Endodermal cell (in vitro differentiated cells): Measurements from ENCODE around the gene CDK5RAP3. TPM values are rescaled to one million over a fixed set of nuclear protein-coding genes. Genes with fewer than 3 reads are reported as not detected.

Source experiments
- DNase-seq: peaks from one replicate; pipeline ENCODE4 v3.0.0-alpha.2; 2017
- H3K27ac ChIP-seq: 2 replicates; pipeline ENCODE4 v1.5.1; 2013; ENCODE audit warnings: mild to moderate bottlenecking, low read depth, low read length, moderate library complexity
- H3K27me3 ChIP-seq: 2 replicates; pipeline ENCODE4 v1.6.1; 2013; ENCODE audit warnings: mild to moderate bottlenecking, low read length, moderate library complexity; ENCODE audit not compliant: insufficient read depth, control insufficient read depth, poor library complexity, severe bottlenecking
- H3K36me3 ChIP-seq: 2 replicates; pipeline ENCODE4 v1.7.0; 2013; ENCODE audit warnings: mild to moderate bottlenecking, low read length, moderate library complexity; ENCODE audit not compliant: control insufficient read depth, insufficient read depth
- H3K4me1 ChIP-seq: one replicate; pipeline ENCODE4 v1.7.0; 2013; ENCODE audit warnings: low read length; ENCODE audit not compliant: control insufficient read depth, insufficient read depth
- H3K4me3 ChIP-seq: 2 replicates; pipeline ENCODE4 v1.5.1; 2013; ENCODE audit warnings: mild to moderate bottlenecking, low read length, moderate library complexity
- H3K9ac ChIP-seq: 2 replicates; pipeline ENCODE4 v1.6.1; 2013; ENCODE audit warnings: mild to moderate bottlenecking, low read length, moderate library complexity; ENCODE audit not compliant: poor library complexity, severe bottlenecking; ENCODE audit errors: extremely low read depth
- H3K9me3 ChIP-seq: 2 replicates; pipeline ENCODE4 v1.6.1; 2013; ENCODE audit warnings: mild to moderate bottlenecking, low read length, moderate library complexity; ENCODE audit not compliant: control insufficient read depth
- H3K27ac Mint-ChIP-seq: 2 replicates; pipeline ENCODE4 v1.8.0; 2020; ENCODE audit warnings: mixed read lengths
- H3K27me3 Mint-ChIP-seq: 2 replicates; pipeline ENCODE4 v1.8.0; 2021; ENCODE audit warnings: mild to moderate bottlenecking, mixed read lengths; ENCODE audit not compliant: insufficient read depth
- H3K36me3 Mint-ChIP-seq: 2 replicates; pipeline ENCODE4 v1.8.0; 2020; ENCODE audit warnings: low read depth, mixed read lengths
- H3K4me1 Mint-ChIP-seq: 2 replicates; pipeline ENCODE4 v1.8.0; 2020; ENCODE audit warnings: mixed read lengths
- H3K4me3 Mint-ChIP-seq: 2 replicates; pipeline ENCODE4 v1.8.0; 2020; ENCODE audit warnings: mild to moderate bottlenecking, moderate library complexity, mixed read lengths
- H3K9me3 Mint-ChIP-seq: 2 replicates; pipeline ENCODE4 v1.8.0; 2020; ENCODE audit warnings: mild to moderate bottlenecking, mixed read lengths
- CTCF ChIP-seq: fragments of 200-600 bp; sonication (generic); conservative IDR thresholded peaks from 2 replicates; pipeline ENCODE4 v1.5.0; 2021; ENCODE audit warnings: antibody characterized with exemption, mild to moderate bottlenecking
- whole genome bisulfite sequencing, 2 experiments: methylation state at CpG; one replicate each; pipeline versions ENCODE4 v1.1.5 to v1.1.7; 2013; ENCODE audit warnings: missing lambda C conversion rate in 2 of 2, mixed read lengths in 1 of 2; ENCODE audit not compliant: insufficient coverage in 1 of 2, insufficient read length in 1 of 2; 5-methylcytosine and 5-hydroxymethylcytosine counted together
- total RNA-seq, 2 donors: library from RNA; stranded (reverse); fragmentation: NEBNext Ultra II Directional in 1 of 2; extraction: Animal tissue kit (Norgen Biotek cat#: 25700) in 1 of 2; gene quantifications; 2 replicates in 1 of 2; 3 replicates in 1 of 2; pipeline ENCODE4 v1.2.1, GENCODE V29; 2021

CDK5RAP3 gene
- total RNA-seq, 2 donors from 2014 or later = 171 to 198 TPM

- Histone ChIP-seq H3K36me3 (no peaks in the 10 kb centered on the region), H3K27ac (no peak overlapping the region), H3K9me3 (no peaks in the 10 kb centered on the region), H3K27me3 (no peaks in the 10 kb centered on the region), H3K4me3 (no peak overlapping the region), H3K9ac (no peak overlapping the region), H3K4me1 (peaks cover 13% of the 10 kb centered on the region)
- peaks cover 15% of the 10 kb centered on the region for H3K4me1 Mint-ChIP-seq
- no peak for TF ChIP-seq CTCF
- WGBS, 2 experiments = 84 to 88% methylated on average over 5 to 8 of the region's 8 CpGs
- H3K27me3 Mint-ChIP-seq = peaks cover 31% of the 10 kb centered on the region
- peak; percentile 45 for DNase-seq
- no peak overlapping the region for H3K4me3 Mint-ChIP-seq
- peaks cover 3% of the 10 kb centered on the region for H3K9me3 Mint-ChIP-seq
- no peaks in the 10 kb centered on the region for H3K36me3 Mint-ChIP-seq
- H3K27ac Mint-ChIP-seq = no peak overlapping the region
These were observed 10.9 kb upstream of the CDK5RAP3 start for GRCh38 chr17:47959825-47960655.

GRCh38 chr17:47961406-47961805 lies 9.5 kb upstream of the CDK5RAP3 start:
- no peaks in the 10 kb centered on the region for H3K36me3 ChIP-seq
- H3K27ac Mint-ChIP-seq = no peak overlapping the region
- H3K9me3 ChIP-seq = no peaks in the 10 kb centered on the region
- H3K27me3 ChIP-seq = no peaks in the 10 kb centered on the region
- H3K4me3 ChIP-seq = no peak overlapping the region
- H3K4me3 Mint-ChIP-seq = no peak overlapping the region
- no peak for TF ChIP-seq CTCF
- WGBS, 2 experiments = 76 to 92% methylated on average over 4 to 6 of the region's 6 CpGs
- no peak overlapping the region for H3K27ac ChIP-seq
- peaks cover 13% of the 10 kb centered on the region for H3K4me1 ChIP-seq
- H3K4me1 Mint-ChIP-seq = peaks cover 15% of the 10 kb centered on the region
- no peak overlapping the region for H3K9ac ChIP-seq
- peak; percentile 39 for DNase-seq
- H3K36me3 Mint-ChIP-seq = no peaks in the 10 kb centered on the region
- peaks cover 32% of the 10 kb centered on the region for H3K27me3 Mint-ChIP-seq
- H3K9me3 Mint-ChIP-seq = peaks cover 3% of the 10 kb centered on the region

GRCh38 chr17:47962901-47963300 lies 8.0 kb upstream of the CDK5RAP3 start:
- H3K4me1 ChIP-seq = peaks cover 2% of the 10 kb centered on the region
- WGBS, 2 experiments = 98 to 100% methylated on average over 3 of the region's 3 CpGs
- peaks cover 34% of the 10 kb centered on the region for H3K27me3 Mint-ChIP-seq
- H3K9me3 Mint-ChIP-seq = peaks cover 3% of the 10 kb centered on the region
- peaks cover 5% of the 10 kb centered on the region for H3K27me3 ChIP-seq
- H3K27ac ChIP-seq = no peak overlapping the region
- H3K9ac ChIP-seq = no peak overlapping the region
- H3K4me3 ChIP-seq = no peak overlapping the region
- H3K27ac Mint-ChIP-seq = no peak overlapping the region
- H3K36me3 Mint-ChIP-seq = no peaks in the 10 kb centered on the region
- H3K4me3 Mint-ChIP-seq = no peak overlapping the region
- no peaks in the 10 kb centered on the region for H3K9me3 ChIP-seq
- no peak for TF ChIP-seq CTCF
- peaks cover 7% of the 10 kb centered on the region for H3K4me1 Mint-ChIP-seq
- no peak for DNase-seq
- no peaks in the 10 kb centered on the region for H3K36me3 ChIP-seq
